NCI-H2107 treated with DMSO at 0.1 percent for 48 hours (cell line): ENCODE results near the gene OLFML3.
"Not testable (repeated sequence)": the region's sequence is repeated elsewhere in the genome, so short reads cannot be mapped to it uniquely, and the experiment has no call there.

ENCODE experiments used
- DNase-seq: peaks from one replicate; lab custom pipeline; 2025; ENCODE audit not compliant: unreplicated experiment; lab: John Stamatoyannopoulos, UW

The OLFML3 gene

DNA sequence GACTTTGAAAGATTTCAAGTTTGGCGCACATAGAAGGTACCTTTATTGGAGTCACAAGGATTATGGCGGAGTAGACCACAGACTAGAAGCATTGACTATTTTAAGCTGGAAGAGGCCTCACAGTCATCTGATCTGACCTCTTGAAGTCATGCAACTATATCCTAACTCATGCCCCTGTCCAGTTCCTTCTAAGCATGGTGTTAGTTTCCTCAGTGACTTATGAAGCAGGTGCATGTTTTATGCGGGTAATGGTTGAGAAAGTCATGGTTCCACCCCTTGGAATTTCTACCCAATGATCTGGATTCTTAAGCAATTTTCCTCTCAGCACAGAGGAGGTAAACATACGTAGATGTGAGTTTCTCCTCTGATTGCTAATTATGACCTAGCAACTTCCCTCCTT lies 11.7 kb downstream of the OLFML3 start:
- no peak for DNase-seq

DNA sequence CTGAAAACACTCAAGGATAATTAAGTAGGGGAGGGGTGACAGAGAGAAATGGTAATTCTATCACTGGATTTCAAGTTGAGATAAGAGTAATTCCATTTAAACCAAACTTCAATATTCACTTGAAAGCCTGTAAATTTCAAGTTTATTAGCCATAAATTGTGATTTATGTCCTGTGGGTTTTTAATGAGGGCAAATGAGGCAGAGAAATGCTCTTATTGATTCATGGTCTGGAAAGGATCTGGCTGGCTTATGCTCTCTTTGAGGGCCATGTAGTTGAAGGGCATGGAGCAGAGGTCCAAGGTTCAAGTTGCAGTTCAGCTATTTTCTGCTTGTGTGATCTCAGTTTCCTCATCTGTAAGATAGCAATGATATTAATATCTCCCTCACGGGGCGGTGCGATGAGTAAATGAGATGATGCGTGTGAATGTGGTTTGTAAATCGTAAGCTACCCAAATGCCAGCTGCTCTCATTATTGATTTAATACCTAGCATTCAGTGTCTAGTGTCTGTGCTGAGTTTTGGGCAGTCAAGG lies 12.3 kb downstream of the OLFML3 start:
- DNase-seq = no peak

DNA sequence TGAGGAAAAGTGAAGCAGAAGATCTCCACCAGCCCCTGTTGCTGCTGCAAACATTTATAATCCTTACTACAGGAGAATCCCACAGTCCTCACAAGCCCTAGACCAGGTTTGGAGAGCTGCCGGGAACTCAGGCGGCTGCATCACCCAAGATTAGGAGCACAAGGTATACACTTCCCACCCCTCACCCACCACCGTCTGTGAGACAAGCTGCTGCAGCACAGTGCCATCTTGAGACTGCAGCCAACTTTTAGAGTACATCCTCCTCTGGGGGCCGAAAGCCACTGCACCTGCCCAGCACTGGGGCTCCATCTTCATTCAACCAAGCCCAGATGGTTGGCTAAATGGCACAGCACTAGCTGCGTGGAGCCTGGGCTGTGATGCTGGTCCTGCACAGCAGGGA lies 13.8 kb downstream of the OLFML3 start:
- no peak for DNase-seq

DNA sequence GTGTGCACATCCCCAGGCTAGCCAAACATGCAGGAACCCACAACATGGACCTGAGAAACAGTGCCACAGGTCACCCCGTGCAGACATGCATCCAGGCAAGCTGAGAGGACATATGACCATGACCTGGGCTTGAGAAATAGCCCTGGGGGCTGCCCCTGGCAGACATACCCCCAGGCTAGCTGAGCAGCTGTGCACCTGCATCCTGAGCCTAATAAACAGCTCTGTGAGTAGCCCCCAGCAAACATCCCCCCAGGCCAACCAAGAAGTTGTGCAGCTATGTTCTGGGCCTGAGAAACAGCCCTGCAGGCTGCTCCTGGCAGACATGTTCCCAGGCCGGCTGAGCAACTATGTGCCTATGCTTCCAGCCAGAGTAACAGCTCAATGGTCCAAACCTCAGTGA lies 14.5 kb downstream of the OLFML3 start:
- no peak for DNase-seq

DNA sequence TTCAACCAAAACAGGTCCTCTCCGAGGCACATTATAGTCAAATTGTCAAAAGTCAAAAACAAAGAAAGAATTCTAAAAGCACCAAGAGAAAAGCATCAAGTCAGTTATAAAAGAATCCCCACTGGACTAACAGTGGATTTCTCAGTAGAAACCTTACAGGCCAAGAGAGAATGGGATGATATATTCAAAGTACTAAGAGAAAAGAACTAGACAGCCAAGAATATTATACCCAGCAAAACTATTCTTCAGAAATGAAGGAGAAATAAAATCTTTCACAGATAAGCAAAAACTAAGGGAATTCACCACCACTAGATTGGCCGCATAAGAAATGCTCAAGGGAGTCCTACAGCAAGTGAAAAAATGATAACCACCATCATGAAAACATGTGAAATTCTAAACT lies 16.1 kb downstream of the OLFML3 start:
- DNase-seq = no peak

DNA sequence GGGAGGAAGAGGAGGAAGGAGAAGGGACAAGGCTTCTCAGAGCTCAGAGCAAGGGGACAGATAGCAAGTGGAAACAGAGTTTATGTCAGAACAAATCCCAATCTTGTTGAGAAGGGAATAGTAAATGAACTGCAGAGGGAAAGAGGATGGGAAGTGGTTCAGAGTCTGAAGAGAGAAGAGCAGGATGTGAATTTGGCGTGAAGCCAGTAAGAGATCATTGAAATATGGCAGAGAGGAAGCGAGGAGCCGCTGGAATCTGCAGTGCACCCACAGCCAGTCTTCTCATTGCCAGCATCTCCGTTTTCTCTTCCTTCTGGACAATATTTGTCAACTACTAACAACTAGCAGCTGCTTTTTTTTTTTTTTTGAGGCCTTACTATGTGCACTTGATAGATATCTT lies 19.1 kb downstream of the OLFML3 start:
- DNase-seq = no peak

DNA sequence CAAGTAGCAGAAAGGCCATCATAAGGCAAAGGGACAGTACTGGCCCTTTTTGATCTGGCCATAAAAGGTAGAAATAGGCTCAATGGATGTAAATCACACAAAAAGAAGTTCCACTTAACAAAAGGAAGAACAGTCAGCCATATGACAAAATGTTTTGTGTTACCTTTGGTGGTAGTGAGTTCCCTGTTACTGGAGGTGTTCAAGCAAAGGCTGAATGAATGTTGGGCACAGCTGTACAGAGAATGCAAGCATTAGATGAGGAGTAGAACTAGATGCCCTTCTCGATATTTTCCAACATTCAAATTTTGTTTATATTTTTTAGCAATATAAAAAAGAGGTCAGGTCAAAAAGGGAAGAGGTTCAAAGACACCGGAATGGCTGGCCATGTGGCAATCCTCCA lies 20.0 kb downstream of the OLFML3 start:
- DNase-seq = no peak

DNA sequence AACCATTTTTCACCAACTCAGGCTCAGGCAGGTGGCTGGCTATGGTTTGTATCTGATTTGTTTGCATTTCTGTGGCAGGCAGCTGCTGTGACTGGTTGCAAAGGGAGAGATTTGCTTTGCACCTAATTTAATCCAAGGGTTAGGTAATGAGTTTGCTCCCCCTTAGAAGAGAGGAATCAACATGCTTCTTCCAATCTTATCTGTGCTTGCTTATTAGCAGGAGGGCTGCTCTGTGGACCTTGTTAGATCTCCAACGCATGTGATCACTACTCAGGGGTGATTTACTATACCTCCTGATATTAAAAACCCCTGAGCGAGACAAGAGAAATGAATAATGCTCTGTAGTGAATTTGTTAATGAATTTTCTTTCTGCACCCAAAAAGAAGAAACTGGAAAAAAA lies 20.5 kb downstream of the OLFML3 start:
- no peak for DNase-seq

DNA sequence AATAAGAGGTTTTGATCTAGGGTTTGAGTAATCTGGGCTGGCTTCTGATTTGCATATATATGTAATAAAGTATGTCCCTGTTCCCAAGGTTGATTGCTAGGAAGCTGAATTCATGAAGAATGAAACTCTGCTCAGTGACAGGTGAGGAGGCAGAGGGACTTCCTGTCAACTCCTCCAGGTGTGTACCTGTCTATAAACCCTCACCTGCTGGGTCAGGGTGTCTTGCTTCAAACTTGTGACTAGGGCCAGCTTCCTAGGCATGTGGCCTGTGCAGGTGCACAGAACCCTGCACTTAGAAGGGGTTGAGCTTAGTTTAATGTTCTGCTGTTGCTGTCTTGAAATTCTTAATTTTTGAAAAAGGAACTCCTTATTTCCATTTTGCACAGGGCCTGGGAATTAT lies 21.1 kb downstream of the OLFML3 start:
- DNase-seq = no peak

DNA sequence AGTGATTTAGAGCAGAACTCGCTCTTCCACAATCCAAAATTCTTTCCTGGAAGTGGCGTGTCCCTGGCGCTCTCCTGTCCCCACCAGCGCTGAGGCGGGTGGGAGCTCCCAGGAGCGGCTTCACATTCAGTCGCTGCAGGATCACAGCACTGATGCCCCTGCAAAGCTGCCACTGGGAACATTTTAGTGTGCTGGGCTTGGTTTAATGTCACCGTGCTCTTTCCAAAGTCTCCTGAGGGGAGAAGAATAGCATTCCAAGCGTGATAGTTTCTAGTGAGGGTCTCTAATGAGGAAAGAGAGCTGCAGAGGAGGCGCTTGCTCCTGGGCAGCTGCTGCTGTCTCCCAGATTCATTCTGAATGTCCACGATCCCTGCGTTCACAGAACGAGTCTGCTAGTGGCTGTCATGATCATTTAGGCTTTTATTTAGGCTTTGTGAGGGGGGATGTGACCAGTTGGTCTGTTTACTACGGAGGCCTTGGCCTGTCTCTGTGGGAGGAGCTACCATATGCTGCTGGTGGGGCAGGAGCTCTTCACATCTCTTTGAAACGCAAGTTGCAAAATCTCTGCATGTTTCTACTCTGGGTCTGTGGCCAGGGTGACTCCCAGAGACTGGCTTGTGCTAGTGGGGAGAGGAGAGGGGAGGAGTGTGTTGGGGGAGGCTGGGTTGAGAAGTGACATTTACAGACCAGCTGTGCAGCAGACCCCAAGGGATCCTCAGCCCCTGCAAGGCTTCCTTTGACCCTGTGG lies 23.4 kb downstream of the OLFML3 start:
- DNase-seq = no peak

DNA sequence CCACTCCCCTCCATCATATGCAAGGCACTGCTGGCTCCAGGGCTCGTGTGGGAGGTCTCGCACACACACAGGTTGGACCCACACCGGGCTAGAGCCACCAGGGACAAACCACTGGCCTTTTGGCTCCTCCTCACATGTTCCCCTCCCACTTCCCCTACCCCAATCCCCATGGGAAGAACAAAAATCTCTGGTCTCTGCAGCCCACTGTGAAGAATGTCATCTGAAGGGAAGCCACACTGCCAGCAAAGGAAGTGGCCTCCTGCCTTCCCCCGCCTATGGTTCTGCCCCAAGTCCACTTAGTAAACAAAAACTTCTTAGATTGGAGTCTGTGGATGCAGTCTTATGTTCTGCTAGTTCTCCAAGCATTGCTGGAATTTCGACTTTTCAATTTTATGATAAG lies 24.2 kb downstream of the OLFML3 start:
- DNase-seq = no peak

DNA sequence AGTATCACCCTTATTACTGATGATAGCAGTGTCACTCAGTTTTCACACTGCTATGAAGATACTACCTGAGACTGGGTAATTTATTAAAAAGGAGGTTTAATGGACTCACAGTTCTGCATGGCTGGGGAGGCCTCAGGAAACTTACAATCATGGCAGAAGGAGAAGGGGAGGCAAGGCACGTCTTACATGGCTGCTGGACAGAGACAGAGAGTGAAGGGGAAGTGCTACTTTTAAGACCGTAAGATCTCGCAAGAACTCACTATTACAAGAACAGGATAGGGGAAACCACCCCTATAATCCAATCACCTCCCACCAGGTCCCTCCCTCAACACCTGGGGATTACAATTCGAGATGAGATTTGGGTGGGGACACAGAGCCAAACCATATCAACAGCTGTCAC lies 27.6 kb downstream of the OLFML3 start:
- DNase-seq = not testable (repeated sequence)

DNA sequence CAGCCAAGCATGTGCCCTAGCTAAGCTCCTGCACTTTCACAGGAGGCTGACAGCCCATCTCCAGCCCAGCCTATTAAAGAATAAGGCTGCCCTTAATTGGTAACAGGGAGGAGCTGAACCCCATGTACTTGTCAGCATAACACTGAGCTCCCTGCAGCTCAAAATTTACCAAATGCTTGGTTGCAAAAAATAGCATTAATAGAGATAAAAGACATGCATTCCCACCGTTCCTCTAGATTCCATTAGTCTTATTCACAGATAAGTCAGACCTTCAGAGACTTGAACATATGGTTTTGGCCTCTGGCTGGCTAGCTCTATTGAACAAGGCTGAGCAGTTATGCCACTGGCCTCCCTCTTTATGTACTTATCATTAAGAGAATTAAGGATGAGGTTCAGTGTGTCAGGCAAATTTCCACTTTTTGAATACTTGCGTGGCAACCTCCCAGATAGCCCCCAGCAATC lies 29.2 kb downstream of the OLFML3 start:
- DNase-seq = no peak

DNA sequence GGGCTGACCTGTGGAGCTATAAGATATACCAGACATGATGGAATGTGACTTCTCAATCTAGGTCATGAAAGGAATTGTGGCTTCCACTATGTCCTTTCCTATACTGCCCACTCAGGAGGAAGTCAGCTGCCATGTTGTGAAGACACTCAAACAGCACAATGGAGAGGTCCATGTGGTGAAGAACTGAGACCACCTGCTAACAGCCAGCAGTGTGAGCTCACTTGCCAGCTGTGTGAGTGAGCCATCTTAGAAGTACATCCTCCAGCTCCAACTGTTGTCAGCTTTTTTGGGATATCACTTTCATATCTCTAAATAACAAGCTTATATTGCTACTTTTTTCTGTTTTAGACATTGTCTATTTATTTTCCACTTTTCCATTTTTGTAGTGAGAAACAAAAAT lies 29.7 kb downstream of the OLFML3 start:
- DNase-seq = no peak

DNA sequence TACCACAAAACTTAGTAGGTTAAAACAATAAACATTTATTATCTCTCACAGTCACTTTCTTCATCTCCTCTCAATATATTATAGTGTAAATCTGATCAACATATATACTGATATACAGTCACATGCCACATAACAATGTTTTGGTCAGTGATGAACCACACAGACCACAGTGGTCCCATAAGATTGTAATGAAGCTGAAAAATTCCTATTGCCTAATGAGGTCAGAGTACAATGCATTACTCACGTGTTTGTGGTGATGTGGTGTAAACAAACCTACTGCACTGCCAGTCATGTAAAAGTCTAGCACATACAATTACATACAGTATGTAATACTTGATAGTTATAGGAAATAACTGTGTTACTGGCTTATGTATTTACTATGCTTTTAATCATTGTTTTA lies 30.1 kb downstream of the OLFML3 start:
- DNase-seq = no peak

DNA sequence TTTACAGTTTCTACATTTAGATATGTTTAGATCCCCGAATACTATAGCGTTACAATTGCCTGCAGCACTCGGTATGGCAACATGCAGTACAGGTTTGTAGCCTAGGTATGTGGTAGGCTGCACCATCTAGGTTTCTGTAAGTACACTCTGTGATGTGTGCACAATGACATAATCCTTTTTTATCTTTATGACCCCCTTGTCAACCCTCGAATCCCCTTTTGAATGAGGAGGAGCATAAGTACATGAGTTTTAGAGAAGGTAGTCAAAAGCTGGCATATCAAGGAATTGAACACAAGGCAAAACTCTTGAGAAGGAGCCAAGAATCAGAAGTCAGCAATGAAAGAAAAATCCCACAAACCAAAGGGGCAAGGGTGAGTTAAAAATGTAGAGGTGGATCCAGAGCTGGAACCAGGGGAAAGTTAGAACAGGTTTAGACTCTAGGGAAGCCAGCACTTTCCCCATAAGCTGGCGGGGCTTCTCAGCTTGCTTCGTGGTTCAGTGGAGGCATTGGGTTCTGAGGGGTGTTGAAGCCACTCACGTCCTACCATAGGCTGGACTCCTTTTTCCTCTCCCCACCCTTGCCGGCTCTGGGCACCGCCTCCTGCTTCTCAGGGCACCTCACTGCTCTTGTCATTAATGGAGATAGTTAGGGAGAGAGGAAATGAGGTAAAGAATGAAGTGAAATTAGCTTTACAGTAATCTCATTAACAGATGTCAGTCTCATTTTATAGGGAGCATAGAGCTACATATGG lies 31.3 kb downstream of the OLFML3 start:
- no peak for DNase-seq

DNA sequence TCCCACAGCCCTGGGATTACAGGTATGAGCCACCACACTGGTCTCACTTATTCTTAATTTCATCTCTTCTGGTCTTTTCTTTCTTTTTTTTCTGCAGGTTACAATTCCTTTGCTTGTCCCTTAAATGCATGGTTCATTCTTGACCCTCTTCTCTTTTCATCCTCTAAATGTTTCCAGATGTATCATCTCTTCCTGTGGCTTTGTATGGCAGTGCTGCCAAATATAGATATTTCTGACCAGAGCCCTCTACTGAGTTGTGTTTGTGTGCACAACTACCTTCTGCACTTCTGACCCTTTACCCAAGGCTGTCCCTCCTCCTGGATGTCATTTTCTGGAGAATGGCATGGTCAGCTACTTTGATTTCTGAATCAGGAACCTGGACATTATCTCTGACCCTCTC lies 32.5 kb downstream of the OLFML3 start:
- no peak for DNase-seq

DNA sequence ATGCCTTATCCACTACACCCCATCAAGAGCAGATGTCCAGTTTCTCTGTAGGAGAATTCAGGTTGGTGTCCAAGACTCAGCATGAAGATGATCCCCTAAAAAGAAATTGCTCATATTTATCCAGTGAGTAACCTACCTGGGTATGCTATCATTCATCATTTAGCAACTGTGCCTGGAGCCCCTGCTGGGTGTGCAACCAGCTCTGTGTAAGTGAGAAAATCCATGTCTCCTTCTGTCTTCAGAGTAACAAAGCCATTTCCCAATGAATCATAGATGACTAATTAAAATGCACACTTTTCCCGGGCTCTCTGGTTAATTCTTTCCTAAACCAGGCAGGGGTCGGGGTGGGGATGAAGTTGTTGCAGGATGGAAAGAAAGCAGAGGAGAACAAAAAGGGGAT lies 35.8 kb downstream of the OLFML3 start:
- no peak for DNase-seq

DNA sequence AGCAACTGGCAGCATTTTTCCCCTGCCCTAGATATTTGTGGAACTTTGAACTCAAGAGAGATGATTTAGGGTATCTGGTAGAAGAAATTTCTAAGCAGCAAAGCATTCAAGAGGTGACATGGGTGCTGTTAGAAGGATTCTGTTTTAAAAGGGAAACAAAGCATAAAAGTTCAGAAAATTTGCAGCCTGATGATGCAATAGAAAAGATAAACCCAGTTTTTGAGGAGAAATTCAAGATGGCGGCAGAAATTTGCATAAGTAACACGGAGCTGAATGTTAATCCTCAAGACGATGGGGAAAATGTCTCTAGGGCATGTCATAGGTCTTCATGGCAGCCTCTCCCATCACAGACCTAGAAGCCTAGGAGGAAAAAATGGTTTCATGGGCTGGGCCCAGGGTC lies 40.5 kb downstream of the OLFML3 start:
- DNase-seq = not testable (repeated sequence)

DNA sequence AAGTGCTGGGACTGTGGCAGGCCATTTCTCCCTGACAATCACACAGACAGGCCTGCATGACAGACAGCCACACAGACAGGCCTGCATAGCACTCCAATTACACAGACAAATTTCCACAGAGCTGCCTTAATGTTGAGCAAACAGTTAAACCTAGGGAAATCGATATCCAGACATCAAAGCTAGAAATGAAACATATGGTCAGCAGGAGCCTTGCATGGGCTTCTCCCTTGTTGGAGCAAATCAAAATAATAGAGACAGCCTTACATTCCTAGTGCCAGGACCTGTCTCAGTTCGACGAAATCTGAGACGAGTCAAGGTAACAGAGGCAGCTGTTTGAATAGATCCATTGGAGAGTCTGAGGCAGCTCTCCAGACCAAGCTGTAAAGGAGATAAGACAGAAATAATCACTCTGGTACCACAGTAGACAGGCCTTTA lies 42.4 kb downstream of the OLFML3 start:
- DNase-seq = peak; percentile 36

DNA sequence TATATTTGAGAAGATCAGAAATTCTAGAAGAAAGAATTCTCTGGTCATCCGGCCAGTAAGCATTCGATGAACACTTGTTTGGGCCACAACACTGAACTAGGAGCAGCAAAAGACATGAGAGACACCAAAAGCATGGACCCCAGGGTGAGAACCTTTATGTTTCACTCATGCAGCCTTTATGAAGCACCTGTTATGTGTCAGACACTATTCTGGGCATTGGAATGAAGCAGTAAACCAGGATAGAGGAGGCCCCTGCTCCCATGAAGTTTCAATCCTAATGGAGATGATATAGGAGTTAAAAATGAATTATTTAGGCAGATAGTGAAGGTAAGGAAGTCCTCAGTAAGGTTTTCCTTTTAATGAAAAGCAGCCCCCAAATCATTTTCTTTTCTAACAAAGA lies 43.6 kb downstream of the OLFML3 start:
- no peak for DNase-seq

DNA sequence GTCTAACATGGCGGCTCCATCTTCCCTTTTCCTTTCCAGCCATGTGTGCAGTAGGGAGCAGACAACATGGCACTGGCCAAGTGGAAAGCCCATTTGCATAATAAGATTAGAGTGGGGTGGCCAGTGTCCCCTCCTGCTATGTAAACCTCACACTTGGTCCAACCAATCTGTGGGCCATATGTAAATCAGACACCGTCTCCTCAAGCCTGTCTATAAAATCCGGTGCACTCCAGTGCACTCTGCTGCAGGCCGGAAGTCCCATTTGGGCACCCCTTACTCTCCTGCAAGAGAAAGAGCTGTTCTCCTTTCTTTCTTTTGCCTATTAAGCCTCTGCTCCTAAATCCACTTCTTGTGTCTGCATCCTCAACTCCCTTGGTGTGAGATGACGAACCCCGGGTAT lies 44.1 kb downstream of the OLFML3 start:
- no peak for DNase-seq
